ENCODE data around the gene MYOM1.

The MYOM1 gene

DNA sequence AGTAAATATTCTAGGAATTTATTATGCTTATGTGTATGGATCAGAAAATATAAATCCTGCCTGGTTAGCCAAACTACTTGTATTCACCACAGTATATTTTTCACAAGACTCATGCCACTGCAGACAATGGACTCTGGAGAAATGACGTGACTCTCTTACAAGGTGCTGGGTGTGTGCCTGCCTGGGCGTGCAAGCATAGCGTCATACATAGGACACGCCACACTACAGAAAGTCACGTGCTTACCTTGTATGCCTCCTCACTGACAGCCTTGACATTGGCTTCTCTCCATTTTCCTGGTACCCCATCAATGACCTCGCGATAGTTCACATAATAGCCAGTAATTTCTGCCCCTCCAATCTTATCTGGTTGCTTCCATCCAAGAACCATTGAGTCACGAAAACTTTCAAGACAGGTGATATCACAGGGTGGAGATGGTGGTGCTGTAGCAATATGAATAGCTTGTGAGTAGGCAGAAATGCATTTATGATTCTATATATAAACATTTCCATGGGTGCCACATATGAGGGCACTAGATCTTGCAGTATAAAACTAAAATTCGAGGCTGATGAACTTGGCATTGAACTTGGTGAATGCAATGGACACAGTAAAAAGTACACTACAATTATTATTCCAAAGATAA is 93.2 kb downstream of the MYOM1 start:
- TF ChIP-seq POLR2A (IDR thresholded peaks at IDR 0.05; ENCODE audit: low read depth, low read length): no peak
- no peak for FAIRE-seq
- no peak for DNase-seq (ENCODE audit: insufficient read length, low spot score)

DNA sequence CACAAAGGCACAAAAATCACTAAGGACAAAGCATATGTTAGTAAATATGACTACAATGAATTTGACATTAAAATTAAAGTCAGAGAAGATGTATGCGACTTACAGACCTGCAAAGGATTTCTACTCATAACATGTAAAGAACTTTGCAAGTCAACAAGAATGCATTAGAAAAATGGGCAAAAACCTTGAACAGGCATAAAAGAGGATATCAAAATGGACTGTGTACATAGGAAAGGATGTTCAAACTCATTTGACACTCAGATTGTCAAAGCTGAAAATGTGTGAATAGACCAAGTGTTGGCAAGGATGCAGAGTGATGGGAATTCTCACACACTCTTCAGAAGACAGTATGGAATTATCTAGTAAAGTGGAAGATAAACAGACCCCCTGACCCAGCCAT is 94.9 kb downstream of the MYOM1 start:
- FAIRE-seq (no peak), DNase-seq (ENCODE audit: insufficient read length, low spot score) (no peak)
- no peak for TF ChIP-seq POLR2A (IDR thresholded peaks at IDR 0.05; ENCODE audit: low read depth, low read length)

DNA sequence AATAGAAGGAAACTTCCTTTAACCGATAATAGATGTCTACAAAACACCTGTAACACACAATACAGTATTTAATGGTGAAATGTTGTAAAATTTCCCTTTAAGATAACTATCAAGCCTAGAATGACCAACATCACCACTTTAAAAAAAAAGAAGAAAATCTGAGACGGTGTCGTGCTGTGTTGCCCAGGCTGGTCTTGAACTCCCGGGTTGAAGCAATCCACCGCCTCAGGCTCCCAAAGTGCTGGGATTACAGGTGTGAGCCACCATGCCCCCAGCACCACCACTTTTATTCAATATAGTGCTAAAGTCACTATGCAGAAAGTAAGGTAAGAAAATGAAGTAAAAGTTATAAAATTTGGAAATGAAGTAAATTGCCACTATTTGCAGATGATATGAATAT is 96.9 kb downstream of the MYOM1 start:
- FAIRE-seq: no peak
- DNase-seq (ENCODE audit: insufficient read length, low spot score): no peak
- TF ChIP-seq POLR2A (IDR thresholded peaks at IDR 0.05; ENCODE audit: low read depth, low read length): no peak

DNA sequence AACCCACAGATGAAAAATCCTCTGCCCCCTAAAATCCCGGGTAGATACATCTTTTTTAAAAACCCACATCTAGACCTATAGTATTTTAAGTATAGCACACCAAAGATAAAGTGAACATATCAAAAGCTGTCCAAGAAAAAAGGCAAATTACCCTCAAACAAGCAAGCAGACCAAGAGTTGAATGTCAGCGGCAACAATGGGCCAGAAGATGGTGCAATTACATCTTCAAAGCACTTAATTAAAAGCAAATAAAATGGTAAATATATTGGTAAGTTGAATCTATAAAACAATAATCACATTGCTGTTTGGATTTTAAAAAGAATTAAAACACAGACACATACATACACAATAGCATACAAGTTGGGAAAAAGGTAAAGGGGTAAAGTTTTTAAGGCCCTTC is 98.5 kb downstream of the MYOM1 start:
- no peak for TF ChIP-seq POLR2A (IDR thresholded peaks at IDR 0.05; ENCODE audit: low read depth, low read length)
- DNase-seq (ENCODE audit: insufficient read length, low spot score) (no peak), FAIRE-seq (no peak)

- no peak for TF ChIP-seq POLR2A (IDR thresholded peaks at IDR 0.05; ENCODE audit: low read depth, low read length)
- FAIRE-seq (no peak), DNase-seq (ENCODE audit: insufficient read length, low spot score) (no peak)
These were observed 99.4 kb downstream of the MYOM1 start for GRCh38 chr18:3120356-3120755.

- no peak for TF ChIP-seq POLR2A (IDR thresholded peaks at IDR 0.05; ENCODE audit: low read depth, low read length)
- DNase-seq (ENCODE audit: insufficient read length, low spot score): no peak
- FAIRE-seq: no peak
These were observed 100.1 kb downstream of the MYOM1 start for GRCh38 chr18:3119401-3120341.

DNA sequence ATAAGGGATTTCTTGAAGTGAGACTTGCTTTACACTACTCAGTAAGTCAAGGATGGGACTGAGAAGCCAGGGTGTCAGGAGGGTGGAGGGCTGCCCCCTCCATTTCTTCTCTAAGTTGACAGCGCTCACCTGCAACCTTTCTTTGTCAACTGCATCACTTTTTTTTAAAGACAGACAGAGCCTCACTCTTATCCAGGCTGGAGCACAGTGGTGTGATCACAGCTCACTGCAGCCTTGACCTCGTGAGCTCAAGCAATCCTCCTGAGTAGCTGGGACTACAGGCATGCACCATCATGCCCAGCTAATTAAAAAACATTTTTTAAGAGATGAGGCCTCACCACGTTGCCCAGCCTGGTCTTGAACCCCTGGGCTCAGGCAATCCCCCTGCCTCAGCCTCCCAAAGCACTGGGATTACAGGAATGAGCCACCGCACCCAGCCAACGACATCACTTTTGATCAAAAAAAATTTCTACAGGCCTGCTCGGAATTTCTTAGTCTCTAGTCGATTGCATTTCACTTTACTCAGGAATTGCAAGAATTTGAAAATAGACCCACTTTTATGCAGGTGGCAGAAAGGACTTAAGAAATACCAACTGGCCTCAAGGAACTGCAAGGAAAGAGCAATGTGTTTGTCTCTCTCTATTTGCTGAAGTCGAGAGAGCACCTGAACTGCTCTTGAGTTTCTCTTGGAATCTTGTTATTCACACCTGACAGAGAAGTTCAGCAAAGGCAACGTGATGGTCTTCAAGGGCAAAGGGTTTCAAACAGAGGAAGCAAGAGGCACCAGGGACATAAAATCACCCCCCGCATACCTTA is 101.4 kb downstream of the MYOM1 start:
- TF ChIP-seq POLR2A (IDR thresholded peaks at IDR 0.05; ENCODE audit: low read depth, low read length): no peak

GRCh38 chr18:3117493-3118192 is 102.1 kb downstream of the MYOM1 start:
- DNase-seq (ENCODE audit: insufficient read length, low spot score): no peak
- no peak for TF ChIP-seq POLR2A (IDR thresholded peaks at IDR 0.05; ENCODE audit: low read depth, low read length)
- FAIRE-seq: no peak

More for the DNA sequence above, 101.4 kb downstream of the MYOM1 start:
- no peak for FAIRE-seq
- DNase-seq (ENCODE audit: insufficient read length, low spot score): no peak

DNA sequence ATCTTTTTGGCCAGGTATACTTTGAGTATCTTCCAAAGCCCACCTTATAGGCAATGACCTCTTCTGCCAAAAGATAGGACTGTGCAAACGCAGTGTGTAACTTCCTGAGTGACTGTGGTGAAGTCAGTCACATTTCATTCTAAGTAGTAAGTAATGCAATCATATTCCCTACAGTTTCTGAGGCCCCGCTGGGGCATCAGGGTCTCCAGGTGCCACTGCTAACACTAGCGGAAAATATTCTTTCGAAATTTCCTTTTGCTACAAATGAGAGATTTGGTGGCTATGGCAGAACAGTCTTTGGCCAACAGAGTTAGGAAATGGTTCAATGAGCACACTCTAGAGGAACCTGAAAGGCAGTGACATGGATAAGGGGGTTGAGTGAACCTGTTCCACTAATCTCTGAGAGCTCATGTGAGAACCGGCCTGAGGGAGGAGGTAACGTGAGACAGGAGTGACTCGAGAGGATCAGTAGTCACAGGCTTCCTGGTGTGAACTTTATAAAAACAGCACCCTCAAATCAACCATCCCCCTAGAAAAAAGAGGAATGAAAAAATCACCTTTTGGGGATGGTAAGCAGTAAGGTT is 104.2 kb downstream of the MYOM1 start:
- no peak for TF ChIP-seq POLR2A (IDR thresholded peaks at IDR 0.05; ENCODE audit: low read depth, low read length)
- no peak for FAIRE-seq
- DNase-seq (ENCODE audit: insufficient read length, low spot score): no peak

GRCh38 chr18:3114451-3114850 is 105.3 kb downstream of the MYOM1 start:
- DNase-seq (ENCODE audit: insufficient read length, low spot score): no peak
- FAIRE-seq: no peak
- no peak for TF ChIP-seq POLR2A (IDR thresholded peaks at IDR 0.05; ENCODE audit: low read depth, low read length)

GRCh38 chr18:3114026-3114425 is 105.7 kb downstream of the MYOM1 start:
- FAIRE-seq (no peak), DNase-seq (ENCODE audit: insufficient read length, low spot score) (no peak)
- TF ChIP-seq POLR2A (IDR thresholded peaks at IDR 0.05; ENCODE audit: low read depth, low read length): no peak

GRCh38 chr18:3111523-3112240 is 108.1 kb downstream of the MYOM1 start:
- DNase-seq (ENCODE audit: insufficient read length, low spot score) (no peak), FAIRE-seq (no peak)
- TF ChIP-seq POLR2A (IDR thresholded peaks at IDR 0.05; ENCODE audit: low read depth, low read length): no peak

Measured in H54 (cell line).